NOMO-1 (cell line): ENCODE data around the gene CFAP61.
"Not testable (repeated sequence)": the region's sequence is repeated elsewhere in the genome, so short reads cannot be mapped to it uniquely, and the experiment has no call there.

Experiments
- DNase-seq, 2 experiments: peaks; one replicate each; lab custom pipeline; 2025; ENCODE audit not compliant: unreplicated experiment in 2 of 2; lab: John Stamatoyannopoulos, UW

Gene CFAP61

DNA sequence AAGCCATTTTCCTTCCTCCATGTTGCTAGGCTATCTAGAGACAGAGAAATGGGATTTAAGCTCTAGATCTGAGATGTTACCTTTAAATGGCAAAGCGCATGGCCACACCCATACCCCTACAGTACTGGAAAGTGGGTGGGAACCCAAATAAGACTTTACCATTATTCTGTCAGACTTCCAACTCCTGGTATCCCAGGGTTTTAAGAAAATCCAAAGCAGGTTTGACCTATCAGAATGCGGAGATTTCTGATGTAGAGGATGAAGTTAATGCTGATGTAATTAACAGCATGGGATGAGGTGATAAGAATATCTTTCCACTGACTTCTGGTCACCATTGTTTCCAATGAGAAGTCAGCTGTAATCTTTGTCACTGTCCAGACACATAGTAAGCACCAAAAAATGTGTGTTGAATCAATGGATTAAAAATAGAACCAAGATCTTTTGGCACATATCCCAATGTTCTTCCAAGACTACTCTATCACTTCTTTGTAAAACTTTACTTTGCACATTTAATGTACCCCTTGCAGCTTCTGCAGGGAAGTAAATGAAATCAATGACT, 174.8 kb downstream of the CFAP61 start:
- DNase-seq = no peak

DNA sequence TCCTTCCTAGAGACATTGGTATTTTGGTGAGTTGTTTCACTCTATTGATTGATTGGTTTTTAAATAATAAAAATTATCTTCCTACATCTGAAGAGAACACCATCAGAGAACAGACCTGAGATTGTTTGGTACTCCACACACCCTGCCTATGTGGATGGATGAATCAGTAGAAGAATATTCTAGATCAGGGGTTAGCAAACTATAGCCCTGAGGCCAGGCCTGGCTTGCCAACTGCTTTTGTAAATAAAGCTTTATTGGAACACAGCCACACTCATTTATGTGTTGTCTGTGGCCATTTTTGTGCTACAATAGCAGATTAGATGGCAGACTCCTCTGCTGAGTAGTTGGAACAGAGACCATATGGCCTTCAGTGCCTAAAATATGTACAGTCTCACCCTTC, 176.0 kb downstream of the CFAP61 start:
- no peak for DNase-seq

DNA sequence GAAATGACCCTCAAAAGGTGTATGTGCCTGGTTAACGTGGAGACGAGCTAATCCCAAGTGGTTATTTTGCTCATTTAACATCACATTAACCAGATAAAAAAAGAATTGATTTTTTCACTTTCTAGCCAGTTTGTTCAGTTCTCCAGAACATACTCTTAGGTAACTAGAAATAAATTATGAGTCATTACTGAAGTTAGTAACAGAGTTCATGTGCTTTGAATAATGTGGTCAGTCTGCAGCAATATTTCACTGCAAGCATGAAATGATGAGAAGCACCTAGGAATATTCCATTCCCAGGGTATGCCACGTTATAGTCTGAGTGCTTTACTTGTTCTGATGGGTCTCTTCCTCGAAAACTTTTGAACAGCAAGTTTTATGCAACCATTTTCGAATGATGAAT, 177.3 kb downstream of the CFAP61 start:
- peak in 1 of 2 experiments; percentile 70 for DNase-seq

- no peak for DNase-seq
Measured at GRCh38 chr20:20230741-20231140, 178.4 kb downstream of the CFAP61 start.

- DNase-seq = peak in 1 of 2 experiments; percentile 2
Measured at GRCh38 chr20:20231528-20232298, 179.4 kb downstream of the CFAP61 start.

DNA sequence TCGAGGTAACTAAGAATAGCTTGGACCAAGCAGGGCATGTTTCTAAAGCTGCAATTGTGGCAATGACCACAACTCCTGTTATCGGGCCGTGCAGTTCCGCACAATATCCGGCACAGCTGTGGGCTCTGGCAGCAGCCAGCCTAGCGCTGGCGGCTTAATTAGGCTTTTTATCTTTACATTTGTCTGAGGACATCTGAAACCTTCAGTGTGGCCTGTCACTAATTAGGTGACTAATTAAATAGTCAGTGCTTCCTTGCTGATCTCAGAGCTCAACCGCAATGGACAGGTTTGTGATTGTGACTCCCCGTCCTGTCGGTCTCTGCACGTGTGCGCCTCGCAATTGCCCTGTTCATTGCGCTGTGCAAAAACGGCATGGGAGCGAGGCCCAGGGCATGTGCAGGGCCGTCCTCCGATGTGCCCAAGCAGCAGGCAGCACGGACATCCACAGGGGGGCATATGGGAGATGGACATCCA, 180.7 kb downstream of the CFAP61 start:
- DNase-seq = peak; percentile 84 to 94

- DNase-seq = peak in 1 of 2 experiments; percentile 9
Measured at GRCh38 chr20:20235681-20236080, 183.3 kb downstream of the CFAP61 start.

DNA sequence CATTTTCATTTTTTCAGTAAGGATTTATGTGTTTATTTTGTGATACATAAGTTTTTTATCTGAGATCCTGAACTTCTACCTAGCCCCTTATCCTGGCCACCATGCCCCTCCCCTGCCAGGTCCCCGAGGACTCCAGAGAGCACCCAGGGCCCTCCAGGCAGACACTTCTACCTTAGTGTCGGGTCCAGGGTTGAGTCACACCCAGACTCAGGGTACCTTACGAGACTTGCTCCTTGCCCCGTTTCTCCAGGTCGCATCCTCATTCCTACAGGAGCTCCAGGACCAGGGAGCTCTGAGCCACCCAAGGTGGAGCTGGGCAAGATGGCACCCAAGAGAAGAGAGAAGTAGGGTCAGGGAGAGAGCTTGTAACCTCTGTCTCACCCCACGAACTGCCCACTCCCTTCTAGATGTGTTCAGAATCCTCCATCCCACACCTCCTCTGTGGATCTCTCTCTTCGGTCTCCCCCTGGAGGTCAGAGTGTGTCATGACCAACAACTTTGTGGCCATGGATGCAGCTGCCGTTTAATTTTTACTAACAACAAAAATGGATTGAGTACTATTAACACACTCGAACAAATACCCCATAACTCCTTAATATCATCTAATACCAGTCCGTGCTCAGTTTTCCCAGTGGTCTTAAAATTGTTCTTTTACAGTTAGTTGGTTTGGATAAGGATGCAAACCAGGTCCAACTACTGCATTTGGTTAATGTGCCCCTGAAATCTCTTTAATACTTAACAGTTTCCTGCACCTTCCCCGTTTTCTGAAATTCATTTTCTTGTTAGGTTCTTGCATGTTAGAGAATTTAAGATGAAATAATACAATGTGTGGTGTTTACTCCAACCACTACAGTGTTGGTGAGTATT, 185.0 kb downstream of the CFAP61 start:
- peak in 1 of 2 experiments; percentile 22 for DNase-seq

- no peak for DNase-seq
Measured at GRCh38 chr20:20241976-20242375, 189.6 kb downstream of the CFAP61 start.

- not testable (repeated sequence) for DNase-seq
Measured at GRCh38 chr20:20244384-20244783, 192.1 kb downstream of the CFAP61 start.

DNA sequence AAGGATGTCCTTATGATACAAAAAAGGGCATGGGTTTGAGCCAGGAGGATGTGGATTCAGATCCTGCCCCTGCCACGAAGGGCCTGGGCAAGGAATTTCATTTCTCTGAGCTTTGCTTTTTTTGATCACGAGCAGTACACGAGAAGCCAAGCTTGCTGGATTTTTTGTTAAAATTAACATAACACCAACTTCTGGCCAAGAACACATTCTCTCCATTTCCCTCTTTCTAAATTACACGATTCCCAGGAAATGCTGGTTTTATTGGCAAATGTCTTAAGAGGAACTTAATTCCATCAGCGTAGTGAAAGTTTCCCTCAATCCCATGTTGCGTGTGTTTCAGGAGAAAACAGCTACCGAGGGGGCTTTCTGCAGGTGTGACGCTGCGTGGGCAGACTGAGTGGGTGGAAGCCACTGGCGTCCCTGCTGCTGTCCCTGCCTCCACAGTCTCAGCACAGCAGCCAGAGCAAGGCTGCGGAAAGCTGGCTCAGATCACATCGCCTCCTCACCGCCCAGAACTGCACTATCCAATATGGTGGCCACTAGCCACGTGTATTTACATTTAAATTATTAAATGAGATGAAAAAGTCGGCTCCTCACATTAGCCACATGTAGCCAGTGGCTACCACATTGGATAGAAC, 194.8 kb downstream of the CFAP61 start:
- no peak for DNase-seq

GRCh38 chr20:20248620-20249200, 196.4 kb downstream of the CFAP61 start:
- peak; percentile 49 to 81 for DNase-seq

GRCh38 chr20:20251317-20251716, 199.0 kb downstream of the CFAP61 start:
- no peak for DNase-seq

DNA sequence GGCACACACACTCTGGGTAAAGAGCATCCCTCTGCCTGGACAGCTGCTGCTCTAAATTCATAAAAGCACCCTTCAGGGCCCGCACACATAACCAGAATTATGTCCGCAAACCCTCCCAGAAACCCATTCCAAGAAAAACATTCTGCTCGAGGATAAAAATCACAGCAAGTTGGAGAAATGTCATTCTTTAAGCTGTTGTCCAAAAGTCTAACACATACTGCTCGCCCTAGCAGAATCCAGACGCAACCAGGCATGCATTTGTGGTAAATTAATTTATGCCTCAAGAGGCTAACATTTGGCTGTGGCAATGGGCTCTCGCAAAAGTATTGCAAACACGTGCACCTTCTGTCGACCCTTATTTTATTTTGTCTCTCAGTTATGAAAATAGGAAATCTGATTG, 199.5 kb downstream of the CFAP61 start:
- DNase-seq = no peak

- no peak for DNase-seq
Measured at GRCh38 chr20:20253039-20253743, 200.9 kb downstream of the CFAP61 start.

DNA sequence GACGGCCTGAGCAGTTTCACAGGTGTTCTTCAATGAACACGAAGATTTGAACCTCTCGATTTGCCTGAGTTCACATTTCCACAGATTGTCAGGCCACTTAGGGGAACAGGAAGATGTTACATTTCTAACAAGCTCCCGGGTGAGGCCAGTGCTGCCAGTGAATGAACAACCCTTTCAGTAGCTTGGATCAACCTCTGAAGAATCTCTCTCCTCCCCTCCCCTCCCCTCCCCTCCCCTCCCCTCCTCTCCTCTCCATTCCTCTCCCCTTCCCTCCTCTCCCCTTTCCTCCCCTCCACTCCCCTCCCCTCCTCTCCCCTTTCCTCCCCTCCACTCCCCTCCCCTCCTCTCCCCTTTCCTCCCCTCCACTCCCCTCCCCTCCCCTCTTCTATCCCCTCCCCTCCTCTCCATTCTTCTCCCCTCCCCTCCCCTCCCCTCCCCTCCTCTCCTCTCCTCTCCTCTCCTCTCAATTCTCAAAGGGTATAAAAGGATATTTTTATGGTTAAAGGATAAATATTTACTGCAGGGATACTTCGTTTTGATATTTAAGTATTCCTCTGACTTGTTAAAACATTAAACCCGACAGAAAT, 201.5 kb downstream of the CFAP61 start:
- no peak for DNase-seq

GRCh38 chr20:20255099-20255498, 202.8 kb downstream of the CFAP61 start:
- peak; percentile 77 to 96 for DNase-seq

DNA sequence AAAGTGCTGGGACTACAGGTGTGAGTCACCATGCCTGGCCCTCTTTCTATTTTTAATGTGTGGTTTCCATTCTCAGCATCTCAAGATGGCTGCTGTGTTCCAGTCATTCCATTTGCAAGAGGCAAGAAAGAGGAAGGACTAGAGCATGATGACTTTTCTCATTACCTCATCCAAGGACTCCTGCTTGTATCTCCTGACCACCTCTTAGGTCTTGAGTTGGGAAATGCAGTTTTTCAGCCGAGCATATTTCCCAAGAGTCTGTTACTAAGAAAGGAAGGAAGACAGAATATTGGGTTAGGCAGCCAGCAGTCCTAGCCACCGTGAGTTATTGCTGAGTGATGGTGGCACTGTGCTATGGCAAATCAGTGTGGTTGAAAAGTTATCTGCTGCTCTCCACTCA, 207.2 kb downstream of the CFAP61 start:
- peak; percentile 70 to 95 for DNase-seq

DNA sequence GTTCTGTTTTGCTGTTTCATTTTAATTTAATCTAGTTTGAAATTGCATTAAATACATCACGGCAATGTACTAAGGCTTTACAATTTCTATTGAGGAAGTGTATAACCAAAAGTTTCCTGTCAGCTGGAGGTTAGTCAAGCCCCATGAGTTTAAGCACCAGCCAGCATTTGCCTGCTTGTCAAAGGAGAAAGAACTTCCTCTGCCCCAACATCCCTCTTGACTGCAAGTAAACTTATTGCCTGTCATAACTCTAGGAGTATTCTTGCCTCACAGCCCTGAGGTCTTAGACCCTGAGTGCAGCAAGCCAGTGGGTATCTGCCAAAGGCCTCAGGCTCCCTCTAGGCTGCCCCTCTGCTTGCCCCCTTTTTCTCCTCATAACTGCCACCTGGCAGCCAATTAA, 208.8 kb downstream of the CFAP61 start:
- peak; percentile 94 to 97 for DNase-seq

GRCh38 chr20:20265210-20265609, 212.9 kb downstream of the CFAP61 start:
- DNase-seq = no peak
